SK-N-SH (cell line): Measurements from ENCODE around the gene ATPAF2. TPM values are rescaled to one million over a fixed set of nuclear protein-coding genes. Genes with fewer than 3 reads are reported as not detected.

Experiments used
- CTCF ChIA-PET: fragments of 300-600, 350-600 bp; formaldehyde crosslinking; extraction: SDS; loops from one replicate; lab custom pipeline; 2021; lab: Yijun Ruan, JAX
- POLR2A ChIA-PET: fragments of 350-600 bp; sonication (Branson Sonifier 250); formaldehyde crosslinking; extraction: SDS; loops from one replicate; lab custom pipeline; 2020; ENCODE audit warnings: antibody characterized with exemption, inconsistent platforms; lab: Yijun Ruan, JAX
- DNase-seq: peaks from one replicate; pipeline ENCODE4 v3.0.0; 2012
- H2AFZ ChIP-seq: fragments of 200-600 bp; sonication (generic); 2 replicates; pipeline ENCODE4 v1.8.1; 2016; ENCODE audit warnings: antibody characterized with exemption, mild to moderate bottlenecking, low read depth
- H3F3A ChIP-seq: fragments of 200-600 bp; sonication (generic); replicated peaks from 2 replicates; pipeline ENCODE3; 2016; ENCODE audit warnings: antibody characterized with exemption, mild to moderate bottlenecking; ENCODE audit not compliant: insufficient read depth
- H3K27ac ChIP-seq, 2 experiments: fragments of 200-500 bp in 1 of 2; fragments of 200-600 bp in 1 of 2; sonication (Bioruptor generic) in 1 of 2; sonication (generic), shearing (Covaris generic) in 1 of 2; 2 replicates each; pipeline versions ENCODE4 v1.5.1 to v1.6.1; 2014 to 2016; ENCODE audit warnings: low read depth in 2 of 2, inconsistent platforms in 1 of 2, low read length in 1 of 2, mild to moderate bottlenecking in 1 of 2, mixed read lengths in 1 of 2
- H3K27me3 ChIP-seq: fragments of 200-600 bp; sonication (generic), shearing (Covaris generic); 2 replicates; pipeline ENCODE4 v1.6.1; 2016; ENCODE audit warnings: mixed run types; ENCODE audit not compliant: insufficient read depth
- H3K36me3 ChIP-seq, 2 experiments: fragments of 200-500 bp in 1 of 2; fragments of 200-600 bp in 1 of 2; sonication (Bioruptor generic) in 1 of 2; sonication (generic) in 1 of 2; replicated peaks in 1 of 2; 2 replicates each; pipeline versions ENCODE3 to v1.5.1; 2014 to 2016; ENCODE audit warnings: low read length in 1 of 2, mild to moderate bottlenecking in 1 of 2; ENCODE audit not compliant: insufficient read depth in 2 of 2, control insufficient read depth in 1 of 2
- H3K4me1 ChIP-seq, 2 experiments: fragments of 200-500 bp in 1 of 2; fragments of 200-600 bp in 1 of 2; sonication (Bioruptor generic) in 1 of 2; sonication (generic), shearing (Covaris generic) in 1 of 2; 2 replicates each; pipeline versions ENCODE4 v1.5.1 to v1.6.1; 2014 to 2016; ENCODE audit warnings: low read depth in 1 of 2, low read length in 1 of 2, mixed run types in 1 of 2; ENCODE audit not compliant: insufficient read depth in 2 of 2, control insufficient read depth in 1 of 2
- H3K4me2 ChIP-seq: fragments of 200-600 bp; sonication (generic), shearing (Covaris generic); 2 replicates; pipeline ENCODE4 v1.6.1; 2017; ENCODE audit warnings: mixed run types
- H3K4me3 ChIP-seq, 2 experiments: fragments of 200-500 bp in 1 of 2; fragments of 200-600 bp in 1 of 2; sonication (Bioruptor generic) in 1 of 2; sonication (generic), shearing (Covaris generic) in 1 of 2; 2 replicates each; pipeline versions ENCODE4 v1.5.1 to v1.8.1; 2014 to 2016; ENCODE audit warnings: low read depth in 2 of 2, inconsistent platforms in 1 of 2, low read length in 1 of 2, mild to moderate bottlenecking in 1 of 2, mixed read lengths in 1 of 2, moderate library complexity in 1 of 2
- H3K79me2 ChIP-seq: fragments of 200-600 bp; sonication (generic); 2 replicates; pipeline ENCODE4 v1.8.1; 2017; ENCODE audit warnings: mild to moderate bottlenecking; ENCODE audit not compliant: insufficient read depth
- H3K9ac ChIP-seq: fragments of 200-600 bp; sonication (generic); 2 replicates; pipeline ENCODE4 v1.6.1; 2017; ENCODE audit warnings: mixed run types
- H3K9me2 ChIP-seq: fragments of 200-600 bp; sonication (generic); 2 replicates; pipeline ENCODE4 v1.6.1; 2017; ENCODE audit warnings: mixed run types
- H3K9me3 ChIP-seq: fragments of 200-600 bp; sonication (generic); 2 replicates; pipeline ENCODE4 v1.6.1; 2017; ENCODE audit warnings: mixed run types, mild to moderate bottlenecking, moderate library complexity
- H4K20me1 ChIP-seq: fragments of 200-600 bp; sonication (generic); 2 replicates; pipeline ENCODE4 v1.6.1; 2017; ENCODE audit warnings: mild to moderate bottlenecking, mixed run types; ENCODE audit not compliant: insufficient read depth
- ELF1 ChIP-seq: IDR thresholded peaks from 2 replicates; pipeline ENCODE4 v1.4.0; 2012
- EZH2phosphoT487 ChIP-seq: fragments of 200-600 bp; sonication (generic); IDR thresholded peaks from 2 replicates; pipeline ENCODE4 v1.6.1; 2017; ENCODE audit warnings: low read depth, mixed run types, mild to moderate bottlenecking, antibody characterized with exemption, moderate library complexity, borderline replicate concordance
- FOSL2 ChIP-seq: IDR thresholded peaks from 2 replicates; pipeline ENCODE4 v1.4.0; 2012; ENCODE audit warnings: low read depth, mild to moderate bottlenecking, moderate library complexity, borderline replicate concordance
- FOXJ3 ChIP-seq: sonication (generic); formaldehyde crosslinking; IDR thresholded peaks from 2 replicates; pipeline ENCODE4 v1.5.1; 2020; ENCODE audit warnings: mild to moderate bottlenecking, missing genetic modification reagents
- FOXM1 ChIP-seq: IDR thresholded peaks from 2 replicates; pipeline ENCODE4 v1.4.0; 2012; ENCODE audit warnings: low read depth, mild to moderate bottlenecking
- GATA2 ChIP-seq: sonication (generic); formaldehyde crosslinking; IDR thresholded peaks from 2 replicates; pipeline ENCODE4 v1.5.0; 2020; ENCODE audit warnings: mild to moderate bottlenecking, missing genetic modification reagents
- JUND ChIP-seq: IDR thresholded peaks from 2 replicates; pipeline ENCODE4 v1.4.0; 2012
- MEF2A ChIP-seq: IDR thresholded peaks from 2 replicates; pipeline ENCODE4 v1.4.0; 2012; ENCODE audit warnings: low read depth, borderline replicate concordance
- MXI1 ChIP-seq: IDR thresholded peaks from 2 replicates; pipeline ENCODE4 v1.6.1; 2012; ENCODE audit warnings: mild to moderate bottlenecking, low read depth, low read length, improper control_type of control experiment
- PBX3 ChIP-seq: IDR thresholded peaks from 2 replicates; pipeline ENCODE4; 2012
- POLR2AphosphoS5 ChIP-seq: IDR thresholded peaks from 2 replicates; pipeline ENCODE4 v1.6.1; 2012; ENCODE audit warnings: low read depth, low read length
- RCOR1 ChIP-seq: fragments of 150-350 bp; IDR thresholded peaks from 2 replicates; pipeline ENCODE4 v1.6.1; 2017; ENCODE audit warnings: antibody characterized with exemption, low read length
- RXRA ChIP-seq: IDR thresholded peaks from 2 replicates; pipeline ENCODE4 v1.4.0; 2012; ENCODE audit warnings: low read depth, mild to moderate bottlenecking, borderline replicate concordance
- SIN3A ChIP-seq: IDR thresholded peaks from 2 replicates; pipeline ENCODE4 v1.6.1; 2012; ENCODE audit warnings: low read depth, mild to moderate bottlenecking, low read length, moderate library complexity, borderline replicate concordance
- SMC3 ChIP-seq: IDR thresholded peaks from 2 replicates; pipeline ENCODE4 v1.6.1; 2012; ENCODE audit warnings: low read depth, low read length, improper control_type of control experiment
- TAF1 ChIP-seq: IDR thresholded peaks from 2 replicates; pipeline ENCODE4 v1.6.1; 2012; ENCODE audit warnings: low read depth, mild to moderate bottlenecking, low read length, moderate library complexity, borderline replicate concordance
- TEAD4 ChIP-seq: IDR thresholded peaks from 2 replicates; pipeline ENCODE4 v1.4.0; 2012; ENCODE audit warnings: mild to moderate bottlenecking, borderline replicate concordance; ENCODE audit not compliant: insufficient read depth
- USF1 ChIP-seq: IDR thresholded peaks from 2 replicates; pipeline ENCODE4 v1.4.0; 2012; ENCODE audit warnings: low read depth, borderline replicate concordance
- USF2 ChIP-seq: fragments of 150-350 bp; IDR thresholded peaks from 2 replicates; pipeline ENCODE4 v1.6.1; 2017; ENCODE audit warnings: antibody characterized with exemption, low read length, low read depth, borderline replicate concordance
- YY1 ChIP-seq: IDR thresholded peaks from 2 replicates; pipeline ENCODE4 v1.4.0; 2012; ENCODE audit warnings: low read depth, mild to moderate bottlenecking
- ZBTB33 ChIP-seq: IDR thresholded peaks from 2 replicates; pipeline ENCODE4 v1.4.0; 2012; ENCODE audit warnings: low read depth, borderline replicate concordance
- WGBS: methylation state at CpG from one replicate; pipeline ENCODE4 v1.1.6; 2017; ENCODE audit warnings: low lambda C conversion rate; 5-methylcytosine and 5-hydroxymethylcytosine counted together
- polyA plus RNA-seq, 3 experiments: library from polyadenylated mRNA; depleted of rRNA; stranded (reverse); fragments of >200 nt; gene quantifications; 2 replicates each; pipeline ENCODE4 v1.2.3, GENCODE V29; 2012

Gene ATPAF2
- polyA plus RNA-seq, 1 of the 3 experiments (the other 2 are of a cell fraction) = 20.8 TPM

- WGBS = 82% methylated on average over 2 of the region's 2 CpGs
- H3K4me2 ChIP-seq = no peak overlapping the region
- POLR2A ChIA-PET = no interaction called here
- no peak overlapping the region for H3K9ac ChIP-seq
- H3K27ac ChIP-seq = no peak overlapping the region
- no peaks in the 10 kb centered on the region for H3K9me2 ChIP-seq
- CTCF ChIA-PET = interaction anchor here (0.9 to 3.5 kb wide), 9 partner anchors 8 to 124 kb away, joined by 3 to 23 read pairs (median 6); partner anchors contain the start of genes ATPAF2, DRC3, GID4 and TOM1L2
- no peaks in the 10 kb centered on the region for H3K27me3 ChIP-seq
- H4K20me1 ChIP-seq = no peaks in the 10 kb centered on the region
- no peaks in the 10 kb centered on the region for H3K9me3 ChIP-seq
- DNase-seq = no peak
- H2AFZ ChIP-seq = no peak overlapping the region
- peaks cover 0 to 4% of the 10 kb centered on the region in 2 experiments; a peak in 1 of 4 replicates for H3K4me1 ChIP-seq
- H3K79me2 ChIP-seq = no peaks in the 10 kb centered on the region
- no peaks in the 10 kb centered on the region for H3K36me3 ChIP-seq
- TF ChIP-seq FOXM1 (no peak), ZBTB33 (no peak), USF1 (no peak), RXRA (no peak), RCOR1 (no peak), JUND (no peak), TAF1 (no peak), FOXJ3 (CRISPR knock-in tag) (no peak), PBX3 (no peak), EZH2phosphoT487 (no peak), MEF2A (no peak), TEAD4 (no peak)
- H3F3A ChIP-seq = peaks cover under 1% of the 10 kb centered on the region
- no peak overlapping the region for H3K4me3 ChIP-seq
Measured at GRCh38 chr17:17985153-17985552, 53.8 kb downstream of the ATPAF2 start.

GRCh38 chr17:17983776-17984175 lies 55.2 kb downstream of the ATPAF2 start:
- WGBS = 90% methylated on average over 4 of the region's 6 CpGs
- Histone ChIP-seq H3K9me3 (no peaks in the 10 kb centered on the region), H3K4me2 (no peak overlapping the region), H3K9me2 (no peaks in the 10 kb centered on the region), H3F3A (no peaks in the 10 kb centered on the region), H2AFZ (no peak overlapping the region), H3K4me1 (peaks cover 0 to 4% of the 10 kb centered on the region in 2 experiments; a peak in 1 of 4 replicates), H3K27me3 (no peaks in the 10 kb centered on the region), H3K4me3 (no peak overlapping the region), H4K20me1 (no peaks in the 10 kb centered on the region), H3K27ac (no peak overlapping the region), H3K9ac (no peak overlapping the region), H3K36me3 (no peaks in the 10 kb centered on the region), H3K79me2 (no peaks in the 10 kb centered on the region)
- DNase-seq = no peak
- CTCF ChIA-PET = interaction anchor here (1.1 to 3.5 kb wide), 7 partner anchors 10 to 54 kb away, joined by 3 to 23 read pairs (median 8); partner anchors contain the start of genes ATPAF2, DRC3, GID4 and TOM1L2
- POLR2A ChIA-PET = no interaction called here
- TF ChIP-seq EZH2phosphoT487 (no peak), USF2 (no peak), FOXM1 (no peak), MXI1 (no peak), RCOR1 (no peak), SMC3 (no peak), FOSL2 (no peak), YY1 (no peak), POLR2AphosphoS5 (no peak), SIN3A (no peak), ELF1 (no peak), RXRA (no peak), MEF2A (no peak), GATA2 (no peak)
